Measurements from ENCODE around the gene SBF2. TPM values are rescaled to one million over a fixed set of nuclear protein-coding genes. Genes with fewer than 3 reads are reported as not detected.

SBF2 gene
- total and polyA plus RNA-seq, 9 of the 15 experiments (the other 6 are each of a cell fraction or from before 2014, with no cell fraction given), result 0.80 to 9.5 (median 5.0) TPM

DNA sequence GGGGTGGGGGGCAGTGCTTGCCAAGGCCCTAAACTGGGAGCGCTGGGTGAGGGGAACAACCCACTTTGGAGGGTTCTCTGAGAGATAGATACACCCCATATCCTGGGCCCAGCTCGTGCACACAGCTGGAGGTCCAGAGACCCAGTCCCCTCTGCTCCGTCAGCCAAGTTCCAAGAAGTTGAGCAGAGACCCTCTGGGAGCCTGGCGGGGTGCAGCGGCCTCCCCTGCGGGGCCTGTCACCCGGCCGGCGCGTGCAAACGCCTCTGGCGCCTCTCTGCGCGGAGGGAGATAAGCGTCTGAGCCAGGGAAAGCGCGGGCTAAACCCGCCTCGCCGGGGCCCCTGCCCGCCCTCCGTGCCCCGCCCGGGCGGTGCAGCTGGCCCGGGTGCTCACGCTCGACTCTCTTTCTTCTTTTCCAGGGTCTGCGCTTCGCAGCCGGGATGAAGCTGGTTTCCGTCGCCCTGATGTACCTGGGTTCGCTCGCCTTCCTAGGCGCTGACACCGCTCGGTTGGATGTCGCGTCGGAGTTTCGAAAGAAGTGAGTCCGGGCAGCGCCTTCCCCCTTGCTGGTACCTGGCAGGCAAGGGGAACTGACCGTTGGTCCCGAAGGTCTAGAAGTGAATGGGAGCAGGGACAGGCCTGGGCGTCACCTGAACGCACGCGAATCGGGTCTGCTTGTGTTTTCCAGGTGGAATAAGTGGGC lies 11.4 kb upstream of the SBF2 start:
- H3K27ac ChIP-seq (ENCODE audit: extremely low read depth, low read depth, low read length), result no peak overlapping the region

More for the DNA sequence above, 11.4 kb upstream of the SBF2 start:
- BruUV-seq (replicated peaks), result no TSS peak
- Histone ChIP-seq H3K36me3 (ENCODE audit: control insufficient read depth, insufficient read depth, low read length) (no peaks in the 10 kb centered on the region), H3K4me2 (ENCODE audit: insufficient read depth, low read length) (peak overlapping the region; percentile 84), H3K4me1 (replicated peaks in 1 of 2; ENCODE audit: control insufficient read depth in 2 of 2, insufficient read depth in 2 of 2, low read length in 2 of 2) (peaks cover 24 to 53% of the 10 kb centered on the region in 2 experiments), H4K20me1 (replicated peaks; ENCODE audit: control insufficient read depth, insufficient read depth, low read length) (0 out of 2 replicates have a peak, but pooled peaks cover 4% of the 10 kb centered on the region), H3K27me3 (ENCODE audit: control insufficient read depth in 2 of 2, insufficient read depth in 2 of 2, low read length in 2 of 2) (peaks cover 25 to 27% of the 10 kb centered on the region in 2 experiments), H3K79me2 (ENCODE audit: control insufficient read depth, insufficient read depth, low read length) (no peaks in the 10 kb centered on the region), H2AFZ (ENCODE audit: low read depth, low read length) (peak overlapping the region; percentile 41; the same call in 1 of the 2 replicates), H3K9ac (ENCODE audit: insufficient read depth in 1 of 2, low read depth in 2 of 2, low read length in 2 of 2) (no peak overlapping the region), H3K9me1 (ENCODE audit: control insufficient read depth, insufficient read depth, low read length) (no peaks in the 10 kb centered on the region), H3K9me3 (replicated peaks; ENCODE audit: control insufficient read depth, insufficient read depth, low read depth, low read length) (no peaks in the 10 kb centered on the region), H3K4me3 (0 out of 2 replicates have a peak overlapping the region, but pooled peaks have one; percentile 38)
- 63% methylated on average over 34 of the region's 51 CpGs for WGBS (ENCODE audit: insufficient coverage, low coverage, missing lambda C conversion rate)
- POLR2A ChIA-PET, result interaction anchor here (0.6 to 1.4 kb wide), 2 partner anchors 10 to 1403 kb away, joined by 4 to 5 read pairs; no protein-coding TSS in a partner anchor
- intact Hi-C loops (cut with micrococcal nuclease), result loop anchor here (5.0 kb wide), 3 partner anchors 443 to 693 kb away; no protein-coding TSS in a partner anchor
- DNase-seq (ENCODE audit: extremely low read depth in 1 of 4, low spot score in 3 of 4) (peak in 2 of 4 experiments; percentile 10 to 16), FAIRE-seq (no peak), ATAC-seq (no peak)
- in situ Hi-C loops (cut with MboI), result loop anchor here (25.0 kb wide), 1 partner anchor 443 kb away; no protein-coding TSS in a partner anchor
- CTCF ChIA-PET (ENCODE audit: low intra/inter-chr PET ratio), result interaction anchor here (1.2 kb wide), 1 partner anchor 97 kb away, joined by 4 read pairs; no protein-coding TSS in a partner anchor
- TF ChIP-seq, protein P1, sequence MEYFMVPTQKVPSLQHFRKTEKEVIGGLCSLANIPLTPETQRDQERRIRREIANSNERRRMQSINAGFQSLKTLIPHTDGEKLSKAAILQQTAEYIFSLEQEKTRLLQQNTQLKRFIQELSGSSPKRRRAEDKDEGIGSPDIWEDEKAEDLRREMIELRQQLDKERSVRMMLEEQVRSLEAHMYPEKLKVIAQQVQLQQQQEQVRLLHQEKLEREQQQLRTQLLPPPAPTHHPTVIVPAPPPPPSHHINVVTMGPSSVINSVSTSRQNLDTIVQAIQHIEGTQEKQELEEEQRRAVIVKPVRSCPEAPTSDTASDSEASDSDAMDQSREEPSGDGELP (CRISPR knock-in tag; IDR thresholded peaks at IDR 0.05; ENCODE audit: borderline replicate concordance), result peak; percentile 13; the same call in 1 of the 2 replicates
- TF ChIP-seq HMG20A (CRISPR knock-in tag; conservative IDR thresholded peaks at IDR 0.05) (no peak), CBFA2T3 (IDR thresholded peaks at IDR 0.05) (peak; percentile 8; the same call in 1 of the 2 replicates), KHSRP (IDR thresholded peaks at IDR 0.05) (no peak), CCNT2 (IDR thresholded peaks at IDR 0.05; ENCODE audit: borderline replicate concordance, extremely low read depth, insufficient read length, low read depth, low read length) (peak; percentile 36), CXXC5 (CRISPR knock-in tag; IDR thresholded peaks at IDR 0.05) (peak; percentile 38), ZNF253 (CRISPR knock-in tag; conservative IDR thresholded peaks at IDR 0.05) (no peak), TGIF2 (CRISPR knock-in tag; IDR thresholded peaks at IDR 0.05) (no peak), ZFX (CRISPR knock-in tag; IDR thresholded peaks at IDR 0.05) (peak; percentile 8; the same call in 1 of the 2 replicates)
- TF ChIP-seq, protein P2, sequence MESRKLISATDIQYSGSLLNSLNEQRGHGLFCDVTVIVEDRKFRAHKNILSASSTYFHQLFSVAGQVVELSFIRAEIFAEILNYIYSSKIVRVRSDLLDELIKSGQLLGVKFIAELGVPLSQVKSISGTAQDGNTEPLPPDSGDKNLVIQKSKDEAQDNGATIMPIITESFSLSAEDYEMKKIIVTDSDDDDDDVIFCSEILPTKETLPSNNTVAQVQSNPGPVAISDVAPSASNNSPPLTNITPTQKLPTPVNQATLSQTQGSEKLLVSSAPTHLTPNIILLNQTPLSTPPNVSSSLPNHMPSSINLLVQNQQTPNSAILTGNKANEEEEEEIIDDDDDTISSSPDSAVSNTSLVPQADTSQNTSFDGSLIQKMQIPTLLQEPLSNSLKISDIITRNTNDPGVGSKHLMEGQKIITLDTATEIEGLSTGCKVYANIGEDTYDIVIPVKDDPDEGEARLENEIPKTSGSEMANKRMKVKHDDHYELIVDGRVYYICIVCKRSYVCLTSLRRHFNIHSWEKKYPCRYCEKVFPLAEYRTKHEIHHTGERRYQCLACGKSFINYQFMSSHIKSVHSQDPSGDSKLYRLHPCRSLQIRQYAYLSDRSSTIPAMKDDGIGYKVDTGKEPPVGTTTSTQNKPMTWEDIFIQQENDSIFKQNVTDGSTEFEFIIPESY (CRISPR knock-in tag; IDR thresholded peaks at IDR 0.05), result peak; percentile 66
- TF ChIP-seq, protein P3, sequence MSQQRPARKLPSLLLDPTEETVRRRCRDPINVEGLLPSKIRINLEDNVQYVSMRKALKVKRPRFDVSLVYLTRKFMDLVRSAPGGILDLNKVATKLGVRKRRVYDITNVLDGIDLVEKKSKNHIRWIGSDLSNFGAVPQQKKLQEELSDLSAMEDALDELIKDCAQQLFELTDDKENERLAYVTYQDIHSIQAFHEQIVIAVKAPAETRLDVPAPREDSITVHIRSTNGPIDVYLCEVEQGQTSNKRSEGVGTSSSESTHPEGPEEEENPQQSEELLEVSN (IDR thresholded peaks at IDR 0.05; ENCODE audit: borderline replicate concordance in 1 of 2, extremely low read depth in 1 of 2, insufficient read depth in 1 of 2, insufficient read length in 1 of 2, low read depth in 1 of 2, low read length in 1 of 2, poor library complexity in 1 of 2, severe bottlenecking in 1 of 2), result peak in 1 of 2 experiments; percentile 43
